ENCODE results near the gene ZNF471. TPM values are rescaled to one million over a fixed set of nuclear protein-coding genes. Genes with fewer than 3 reads are reported as not detected.

The ZNF471 gene
- total and polyA plus RNA-seq, 2 of the 13 experiments (the other 11 are each of a cell fraction or from before 2014, with no cell fraction given), result not detected

DNA sequence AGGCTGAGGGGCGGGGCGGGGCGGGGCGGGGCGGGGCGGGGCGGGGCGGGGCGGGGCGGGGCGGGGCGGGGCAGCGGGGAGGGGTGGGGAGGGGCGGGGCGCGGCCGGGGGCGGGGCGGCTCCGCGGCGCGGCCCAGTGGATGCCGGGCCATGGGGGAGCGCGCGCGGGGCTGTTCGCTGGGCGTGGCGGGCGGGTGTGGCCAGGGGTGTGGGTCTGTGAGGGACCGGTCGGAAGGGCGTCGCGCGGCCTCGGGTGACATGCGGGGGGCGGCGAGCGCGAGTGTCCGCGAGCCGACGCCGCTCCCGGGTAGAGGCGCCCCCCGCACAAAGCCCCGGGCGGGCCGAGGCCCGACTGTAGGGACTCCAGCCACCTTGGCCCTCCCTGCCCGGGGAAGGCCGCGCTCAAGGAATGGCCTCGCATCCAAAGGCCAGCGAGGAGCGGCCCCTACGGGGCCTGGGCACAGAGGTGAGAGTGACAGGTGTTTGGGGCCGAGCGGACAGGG is 31.2 kb downstream of the ZNF471 start, which contains the start of gene ZFP28:
Gene ZFP28 (plus strand): TSS at position 188 of the 503 bp plus-strand sequence. CDS start 71 bp downstream, at position 259.
- Histone ChIP-seq H3K4me3 (replicated peaks in 1 of 3; ENCODE audit: insufficient read depth in 1 of 3, low read depth in 2 of 3, low read length in 3 of 3) (no peak within 1 kb of the TSS), H3K27me3 (ENCODE audit: control insufficient read depth in 1 of 2, insufficient read depth in 2 of 2, low read length in 2 of 2) (no peaks in the 10 kb centered on the region), H3K4me2 (ENCODE audit: low read depth, low read length) (no peak within 1 kb of the TSS), H2AFZ (ENCODE audit: low read length) (no peak within 1 kb of the TSS), H3K4me1 (ENCODE audit: insufficient read depth, low read length) (no peaks in the 10 kb centered on the region), H3K27ac (ENCODE audit: extremely low read length, insufficient read depth, low read length) (no peak within 1 kb of the TSS), H3K9ac (ENCODE audit: insufficient read depth, low read depth, low read length) (no peak within 1 kb of the TSS), H3K9me3 (ENCODE audit: low read length) (peaks cover 86% of the 10 kb centered on the region), H3K36me3 (replicated peaks in 1 of 2; ENCODE audit: control insufficient read depth in 1 of 2, insufficient read depth in 2 of 2, low read length in 2 of 2) (no peaks in the 10 kb centered on the region), H4K20me1 (ENCODE audit: insufficient read depth, low read length) (no peaks in the 10 kb centered on the region), H3K79me2 (ENCODE audit: insufficient read depth, low read length) (no peaks in the 10 kb centered on the region)
- CTCF ChIA-PET (ENCODE audit: low intra/inter-chr PET ratio, low total read pairs), result no interaction called here
- DNase-seq (ENCODE audit: low spot score), result no peak
- POLR2A ChIA-PET, result no interaction called here
- intact Hi-C loops (cut with micrococcal nuclease; ENCODE audit: unreplicated experiment) (no loop called here), in situ Hi-C loops (cut with HindIII; ENCODE audit: extremely low pct_ligation_motif_present, low pct_unique_long_range_greater_than_20kb) (no loop called here)
- no peak for ATAC-seq
- WGBS (ENCODE audit: low lambda C conversion rate), result 74% methylated on average over 39 of the region's 65 CpGs
- no TSS peak for BruUV-seq (replicated peaks)
- FAIRE-seq, result no peak
- TF ChIP-seq ELF4 (CRISPR knock-in tag; IDR thresholded peaks at IDR 0.05; ENCODE audit: borderline replicate concordance) (no peak), ZNF7 (CRISPR knock-in tag; IDR thresholded peaks at IDR 0.05) (no peak), ZNF556 (CRISPR knock-in tag; IDR thresholded peaks at IDR 0.05; ENCODE audit: borderline replicate concordance) (no peak), KLF13 (CRISPR knock-in tag; IDR thresholded peaks at IDR 0.05) (no peak), ZEB1 (IDR thresholded peaks at IDR 0.05; ENCODE audit: insufficient replicate concordance, low read depth) (no peak), ZNF496 (CRISPR knock-in tag; IDR thresholded peaks at IDR 0.05; ENCODE audit: insufficient replicate concordance) (no peak), HOXA3 (CRISPR knock-in tag; IDR thresholded peaks at IDR 0.05) (no peak), AGO2 (optimal IDR thresholded peaks at IDR 0.05; ENCODE audit: low read depth, low read length) (no peak), GPN1 (CRISPR knock-in tag; IDR thresholded peaks at IDR 0.05; ENCODE audit: borderline replicate concordance) (no peak), ZNF781 (CRISPR knock-in tag; IDR thresholded peaks at IDR 0.05; ENCODE audit: borderline replicate concordance, not compliant biosample characterization) (no peak), KDM1A (CRISPR knock-in tag; IDR thresholded peaks at IDR 0.05) (no peak), ZNF790 (CRISPR knock-in tag; IDR thresholded peaks at IDR 0.05; ENCODE audit: borderline replicate concordance) (no peak)
- TF ChIP-seq, protein P1, sequence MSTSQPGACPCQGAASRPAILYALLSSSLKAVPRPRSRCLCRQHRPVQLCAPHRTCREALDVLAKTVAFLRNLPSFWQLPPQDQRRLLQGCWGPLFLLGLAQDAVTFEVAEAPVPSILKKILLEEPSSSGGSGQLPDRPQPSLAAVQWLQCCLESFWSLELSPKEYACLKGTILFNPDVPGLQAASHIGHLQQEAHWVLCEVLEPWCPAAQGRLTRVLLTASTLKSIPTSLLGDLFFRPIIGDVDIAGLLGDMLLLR (CRISPR knock-in tag; IDR thresholded peaks at IDR 0.05), result no peak
- TF ChIP-seq, protein P2, sequence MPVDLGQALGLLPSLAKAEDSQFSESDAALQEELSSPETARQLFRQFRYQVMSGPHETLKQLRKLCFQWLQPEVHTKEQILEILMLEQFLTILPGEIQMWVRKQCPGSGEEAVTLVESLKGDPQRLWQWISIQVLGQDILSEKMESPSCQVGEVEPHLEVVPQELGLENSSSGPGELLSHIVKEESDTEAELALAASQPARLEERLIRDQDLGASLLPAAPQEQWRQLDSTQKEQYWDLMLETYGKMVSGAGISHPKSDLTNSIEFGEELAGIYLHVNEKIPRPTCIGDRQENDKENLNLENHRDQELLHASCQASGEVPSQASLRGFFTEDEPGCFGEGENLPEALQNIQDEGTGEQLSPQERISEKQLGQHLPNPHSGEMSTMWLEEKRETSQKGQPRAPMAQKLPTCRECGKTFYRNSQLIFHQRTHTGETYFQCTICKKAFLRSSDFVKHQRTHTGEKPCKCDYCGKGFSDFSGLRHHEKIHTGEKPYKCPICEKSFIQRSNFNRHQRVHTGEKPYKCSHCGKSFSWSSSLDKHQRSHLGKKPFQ (CRISPR knock-in tag; IDR thresholded peaks at IDR 0.05; ENCODE audit: insufficient replicate concordance), result no peak
- TF ChIP-seq, protein P3, sequence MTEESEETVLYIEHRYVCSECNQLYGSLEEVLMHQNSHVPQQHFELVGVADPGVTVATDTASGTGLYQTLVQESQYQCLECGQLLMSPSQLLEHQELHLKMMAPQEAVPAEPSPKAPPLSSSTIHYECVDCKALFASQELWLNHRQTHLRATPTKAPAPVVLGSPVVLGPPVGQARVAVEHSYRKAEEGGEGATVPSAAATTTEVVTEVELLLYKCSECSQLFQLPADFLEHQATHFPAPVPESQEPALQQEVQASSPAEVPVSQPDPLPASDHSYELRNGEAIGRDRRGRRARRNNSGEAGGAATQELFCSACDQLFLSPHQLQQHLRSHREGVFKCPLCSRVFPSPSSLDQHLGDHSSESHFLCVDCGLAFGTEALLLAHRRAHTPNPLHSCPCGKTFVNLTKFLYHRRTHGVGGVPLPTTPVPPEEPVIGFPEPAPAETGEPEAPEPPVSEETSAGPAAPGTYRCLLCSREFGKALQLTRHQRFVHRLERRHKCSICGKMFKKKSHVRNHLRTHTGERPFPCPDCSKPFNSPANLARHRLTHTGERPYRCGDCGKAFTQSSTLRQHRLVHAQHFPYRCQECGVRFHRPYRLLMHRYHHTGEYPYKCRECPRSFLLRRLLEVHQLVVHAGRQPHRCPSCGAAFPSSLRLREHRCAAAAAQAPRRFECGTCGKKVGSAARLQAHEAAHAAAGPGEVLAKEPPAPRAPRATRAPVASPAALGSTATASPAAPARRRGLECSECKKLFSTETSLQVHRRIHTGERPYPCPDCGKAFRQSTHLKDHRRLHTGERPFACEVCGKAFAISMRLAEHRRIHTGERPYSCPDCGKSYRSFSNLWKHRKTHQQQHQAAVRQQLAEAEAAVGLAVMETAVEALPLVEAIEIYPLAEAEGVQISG (CRISPR knock-in tag; IDR thresholded peaks at IDR 0.05), result no peak
- TF ChIP-seq, protein P4, sequence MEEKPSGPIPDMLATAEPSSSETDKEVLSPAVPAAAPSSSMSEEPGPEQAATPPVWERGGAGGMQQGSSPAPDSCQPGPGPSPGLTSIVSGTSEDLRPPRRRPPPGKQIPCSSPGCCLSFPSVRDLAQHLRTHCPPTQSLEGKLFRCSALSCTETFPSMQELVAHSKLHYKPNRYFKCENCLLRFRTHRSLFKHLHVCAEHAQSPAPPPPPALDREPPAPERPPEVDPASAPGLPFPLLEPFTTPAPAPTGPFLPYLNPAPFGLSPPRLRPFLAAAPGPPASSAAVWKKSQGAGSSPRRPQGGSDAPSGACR (CRISPR knock-in tag; IDR thresholded peaks at IDR 0.05), result no peak
- TF ChIP-seq, protein P5, sequence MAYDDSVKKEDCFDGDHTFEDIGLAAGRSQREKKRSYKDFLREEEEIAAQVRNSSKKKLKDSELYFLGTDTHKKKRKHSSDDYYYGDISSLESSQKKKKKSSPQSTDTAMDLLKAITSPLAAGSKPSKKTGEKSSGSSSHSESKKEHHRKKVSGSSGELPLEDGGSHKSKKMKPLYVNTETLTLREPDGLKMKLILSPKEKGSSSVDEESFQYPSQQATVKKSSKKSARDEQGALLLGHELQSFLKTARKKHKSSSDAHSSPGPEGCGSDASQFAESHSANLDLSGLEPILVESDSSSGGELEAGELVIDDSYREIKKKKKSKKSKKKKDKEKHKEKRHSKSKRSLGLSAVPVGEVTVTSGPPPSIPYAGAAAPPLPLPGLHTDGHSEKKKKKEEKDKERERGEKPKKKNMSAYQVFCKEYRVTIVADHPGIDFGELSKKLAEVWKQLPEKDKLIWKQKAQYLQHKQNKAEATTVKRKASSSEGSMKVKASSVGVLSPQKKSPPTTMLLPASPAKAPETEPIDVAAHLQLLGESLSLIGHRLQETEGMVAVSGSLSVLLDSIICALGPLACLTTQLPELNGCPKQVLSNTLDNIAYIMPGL (CRISPR knock-in tag; IDR thresholded peaks at IDR 0.05; ENCODE audit: borderline replicate concordance in 1 of 2, low read depth in 1 of 2), result no peak

All from HepG2 (cell line).